GM18526 (cell line): ENCODE measurements around the gene BORCS5.

Experiments
- POLR2A ChIP-seq: IDR thresholded peaks from 3 replicates; pipeline ENCODE4 v1.6.1; 2011; ENCODE audit not compliant: insufficient read length; ENCODE audit errors: extremely low read depth

Gene BORCS5

DNA sequence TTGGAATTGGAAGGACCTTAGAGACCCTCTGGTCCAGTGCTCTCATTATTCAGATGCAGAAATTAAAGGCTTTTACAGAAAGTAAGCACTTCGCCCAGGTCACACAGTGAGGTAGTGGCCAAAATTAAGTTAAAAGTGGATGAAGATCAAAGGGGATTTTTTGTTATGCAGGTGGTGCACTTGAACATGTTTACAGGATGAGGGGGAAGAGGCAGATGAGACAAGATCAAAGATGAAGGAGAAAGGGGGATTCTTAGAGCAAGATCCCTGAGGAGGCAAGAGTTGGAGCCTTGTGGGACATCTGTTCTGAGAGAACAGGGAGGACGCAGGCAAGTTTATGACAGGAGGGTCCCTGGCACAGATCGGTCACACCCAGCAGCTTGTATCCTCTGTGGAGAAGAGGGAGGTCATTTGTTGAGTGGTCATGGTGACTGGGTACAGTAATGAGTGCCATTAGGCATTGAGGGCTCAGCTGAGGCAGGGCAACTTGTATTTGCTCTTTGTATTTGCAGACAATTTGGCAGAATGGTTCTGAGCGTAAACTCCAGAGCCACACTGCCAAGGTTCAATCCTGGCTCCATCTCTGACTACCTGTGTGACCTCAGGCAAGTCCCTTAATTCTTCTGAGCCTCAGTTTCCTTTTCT lies 84.0 kb downstream of the BORCS5 start:
- no peak for TF ChIP-seq POLR2A

- no peak for TF ChIP-seq POLR2A
These were observed 84.5 kb downstream of the BORCS5 start for GRCh38 chr12:12441429-12441807.

GRCh38 chr12:12441843-12442461 lies 85.1 kb downstream of the BORCS5 start:
- TF ChIP-seq POLR2A, result no peak

GRCh38 chr12:12442548-12443071 lies 85.7 kb downstream of the BORCS5 start:
- TF ChIP-seq POLR2A, result no peak

DNA sequence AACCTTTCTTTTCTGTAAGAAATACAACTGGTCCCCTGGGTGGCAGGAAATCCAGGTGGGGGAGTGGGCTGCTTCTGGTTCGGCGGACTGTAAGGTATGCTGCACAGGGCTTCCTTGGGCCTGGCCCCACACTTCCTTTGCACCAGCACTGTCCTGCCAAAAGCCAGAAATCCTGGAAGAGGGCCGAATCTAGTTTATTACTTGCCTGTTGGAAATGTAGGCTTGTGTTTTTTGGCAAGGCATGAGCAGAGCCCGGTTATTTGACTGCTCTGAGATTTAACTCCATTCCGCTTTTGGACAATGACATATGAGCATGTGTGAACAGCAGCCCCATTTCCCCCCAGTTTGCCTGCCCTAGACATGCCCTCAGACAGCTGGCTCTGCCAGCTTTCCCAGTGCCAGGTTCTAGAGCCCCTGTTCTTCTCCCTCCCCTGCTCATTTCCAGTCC lies 86.6 kb downstream of the BORCS5 start:
- TF ChIP-seq POLR2A, result no peak

DNA sequence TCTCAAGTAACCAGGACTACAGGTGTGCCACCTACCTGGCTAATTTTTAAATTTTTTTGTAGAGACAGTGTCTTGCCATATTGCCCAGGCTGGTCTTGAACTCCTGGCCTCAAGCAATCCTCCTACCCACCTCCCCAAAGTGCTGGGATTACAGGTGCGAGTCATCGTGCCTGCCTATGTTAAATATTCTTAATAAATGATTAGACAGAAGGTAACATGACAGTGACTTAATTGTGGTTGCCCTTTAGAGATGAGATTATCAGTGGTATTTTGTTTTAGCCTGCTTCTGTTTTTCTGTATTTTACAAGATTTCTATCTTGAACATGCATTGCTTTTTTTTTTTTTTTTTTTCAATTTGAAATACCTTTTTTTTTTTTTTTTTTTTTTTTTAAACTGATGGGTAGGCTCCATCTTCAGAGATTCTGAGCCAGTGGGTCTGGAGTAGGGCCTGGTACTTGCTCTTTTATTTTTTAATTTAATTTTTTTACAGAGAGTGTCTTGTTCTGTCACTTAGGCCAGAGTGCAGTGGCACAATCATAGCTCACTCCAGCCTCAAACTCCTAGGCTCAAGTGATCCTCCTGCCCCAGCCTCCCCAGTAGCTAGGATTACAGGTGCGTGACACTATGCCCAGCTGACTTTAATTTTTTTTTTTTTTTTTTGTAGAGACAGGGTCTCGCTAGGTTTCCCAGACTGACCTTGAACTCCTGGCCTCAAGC lies 88.4 kb downstream of the BORCS5 start:
- TF ChIP-seq POLR2A, result no peak

GRCh38 chr12:12445882-12446181 lies 89.0 kb downstream of the BORCS5 start:
- TF ChIP-seq POLR2A, result no peak

DNA sequence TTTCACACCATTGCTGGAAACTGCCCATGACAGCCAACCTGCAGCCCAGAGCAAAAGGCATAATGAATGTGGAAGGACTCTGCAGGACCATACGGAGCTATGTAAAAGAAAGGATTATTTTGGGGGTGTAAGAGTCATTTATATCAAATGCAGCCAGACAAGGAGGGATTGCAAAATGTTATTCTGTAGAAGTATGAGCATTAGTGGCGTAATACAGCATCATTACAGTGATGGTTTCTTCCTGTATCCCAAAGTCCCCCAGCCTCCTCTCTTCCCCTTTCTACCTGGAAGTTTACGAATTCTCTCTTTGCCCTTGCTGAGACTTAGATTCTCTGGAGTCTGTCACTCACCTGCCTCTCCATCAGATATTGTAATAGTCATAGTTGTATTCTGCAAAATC lies 89.9 kb downstream of the BORCS5 start:
- TF ChIP-seq POLR2A, result no peak

DNA sequence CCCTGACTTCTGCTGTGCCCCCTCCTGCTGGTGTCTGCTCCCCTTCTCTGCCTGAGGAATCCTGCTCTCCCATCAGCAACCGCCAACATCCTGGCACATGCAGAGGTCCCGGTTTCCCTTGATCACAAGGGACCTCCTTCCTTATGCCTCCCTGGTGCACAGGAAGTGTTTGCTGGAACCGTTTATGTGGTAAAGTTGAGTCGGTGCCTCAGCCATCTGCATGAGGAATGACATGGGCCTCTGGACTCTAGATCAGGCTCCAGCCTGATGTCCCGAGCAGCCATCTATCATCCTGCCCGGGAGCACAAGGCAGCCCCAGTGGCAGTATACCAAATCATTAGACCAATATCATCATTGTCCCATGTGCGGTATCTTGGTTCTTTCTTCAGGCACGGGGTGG lies 90.4 kb downstream of the BORCS5 start:
- no peak for TF ChIP-seq POLR2A

GRCh38 chr12:12447837-12448236 lies 91.0 kb downstream of the BORCS5 start:
- no peak for TF ChIP-seq POLR2A

GRCh38 chr12:12449533-12450025 lies 92.7 kb downstream of the BORCS5 start:
- TF ChIP-seq POLR2A, result no peak

- no peak for TF ChIP-seq POLR2A
These were observed 93.2 kb downstream of the BORCS5 start for GRCh38 chr12:12450043-12450471.

GRCh38 chr12:12451098-12451497 lies 94.2 kb downstream of the BORCS5 start:
- TF ChIP-seq POLR2A, result no peak

GRCh38 chr12:12452326-12452902 lies 95.5 kb downstream of the BORCS5 start:
- no peak for TF ChIP-seq POLR2A

DNA sequence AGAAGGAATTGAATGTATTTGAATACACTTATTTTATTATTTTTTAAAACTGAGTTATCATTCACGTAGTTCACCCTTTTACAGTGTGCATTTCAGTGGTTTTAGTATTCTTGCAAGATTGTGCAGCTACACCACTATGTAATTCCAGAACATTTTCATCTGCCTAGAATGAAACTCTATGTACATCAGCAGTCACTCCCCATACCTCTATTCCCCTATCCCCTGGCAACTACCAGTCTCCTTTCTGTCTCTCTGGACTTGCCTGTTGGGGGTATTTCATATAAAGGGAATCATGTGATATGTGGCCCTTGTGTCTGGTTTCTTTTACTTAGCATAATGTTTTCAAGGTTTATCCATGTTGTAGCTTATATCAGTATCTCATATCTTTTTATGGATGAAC lies 96.8 kb downstream of the BORCS5 start:
- no peak for TF ChIP-seq POLR2A

GRCh38 chr12:12454315-12454714 lies 97.4 kb downstream of the BORCS5 start:
- TF ChIP-seq POLR2A, result no peak
